CD4-positive, alpha-beta T cell (primary cell): ENCODE data around the gene MYOG. TPM values are rescaled to one million over a fixed set of nuclear protein-coding genes. Genes with fewer than 3 reads are reported as not detected.

ENCODE experiments used
- ATAC-seq: fragments of 200-7000 bp; cut with Tn5 transposase; one replicate; pipeline ENCODE4 v1.10.0; 2022; ENCODE audit warnings: mild to moderate bottlenecking; ENCODE audit not compliant: poor library complexity
- CTCF ChIA-PET: fragments of 350-600 bp; sonication (Branson Sonifier 250); formaldehyde crosslinking; loops from one replicate; lab custom pipeline; 2021; ENCODE audit warnings: antibody characterized with exemption, inconsistent platforms; lab: Charles Lee
- POLR2A ChIA-PET: fragments of 350-600 bp; sonication (Branson Sonifier 250); formaldehyde crosslinking; loops from one replicate; lab custom pipeline; 2021; ENCODE audit warnings: antibody characterized with exemption, inconsistent platforms; lab: Charles Lee
- DNase-seq, 14 experiments: peaks; one replicate each; pipeline ENCODE4 v3.0.0-alpha.2; 2013 to 2020; ENCODE audit warnings: mixed read lengths in 2 of 14
- H3K27ac ChIP-seq, 2 donors: one replicate each; pipeline versions ENCODE4 v1.5.1 to v1.7.0; 2013; ENCODE audit warnings: low read length in 2 of 2, low read depth in 1 of 2, mild to moderate bottlenecking in 1 of 2
- H3K27me3 ChIP-seq, 2 experiments: 1 replicate in 1 of 2; 2 replicates in 1 of 2; pipeline versions ENCODE4 v1.6.1 to v1.7.0; 2013; ENCODE audit warnings: low read length in 2 of 2, control low read depth in 1 of 2, mild to moderate bottlenecking in 1 of 2, moderate library complexity in 1 of 2; ENCODE audit not compliant: insufficient read depth in 2 of 2, control insufficient read depth in 1 of 2
- H3K36me3 ChIP-seq: one replicate; pipeline ENCODE4 v1.6.1; 2013; ENCODE audit warnings: low read length, control low read depth; ENCODE audit not compliant: insufficient read depth
- H3K4me1 ChIP-seq: one replicate; pipeline ENCODE4 v1.6.1; 2013; ENCODE audit warnings: low read length, control low read depth; ENCODE audit not compliant: insufficient read depth
- H3K4me3 ChIP-seq: one replicate; pipeline ENCODE4 v1.5.1; 2013; ENCODE audit warnings: mild to moderate bottlenecking, low read length, moderate library complexity
- H3K9me3 ChIP-seq, 2 experiments: 1 replicate in 1 of 2; 2 replicates in 1 of 2; pipeline versions ENCODE4 v1.6.1 to v1.7.0; 2013; ENCODE audit warnings: low read length in 2 of 2, mild to moderate bottlenecking in 2 of 2, control low read depth in 1 of 2, moderate library complexity in 1 of 2; ENCODE audit not compliant: control insufficient read depth in 1 of 2, insufficient read depth in 1 of 2
- H3K27ac Mint-ChIP-seq: one replicate; pipeline ENCODE4 v1.8.0; 2020; ENCODE audit warnings: mixed read lengths
- H3K27me3 Mint-ChIP-seq: one replicate; pipeline ENCODE4 v1.8.0; 2021; ENCODE audit warnings: mixed read lengths
- H3K36me3 Mint-ChIP-seq: one replicate; pipeline ENCODE4 v1.8.0; 2021; ENCODE audit warnings: low read depth, mixed read lengths
- H3K4me1 Mint-ChIP-seq: one replicate; pipeline ENCODE4 v1.8.0; 2021; ENCODE audit warnings: low read depth, mixed read lengths
- H3K4me3 Mint-ChIP-seq: one replicate; pipeline ENCODE4 v1.8.0; 2020; ENCODE audit warnings: mild to moderate bottlenecking, mixed read lengths
- H3K9me3 Mint-ChIP-seq: one replicate; pipeline ENCODE4 v1.8.0; 2020; ENCODE audit warnings: mixed read lengths
- intact Hi-C, 2 experiments: fragments of 100-400 bp; cut with DNase I in 1 of 2; cut with micrococcal nuclease in 1 of 2; formaldehyde crosslinking; loops; one replicate each; pipeline versions ENCODE4 v1.15.1 to v1.9.0; 2023 to 2025; cut with DNase I, micrococcal nuclease
- total RNA-seq, 174 experiments: library from RNA in 2 of 174; stranded (reverse) in 2 of 174; gene quantifications; one replicate each; pipeline ENCODE4 v1.2.3 and lab custom pipeline; 2021 to 2026
- TF ChIP-seq, protein P1 (sequence below): fragments of 200-600 bp; IDR thresholded peaks from one replicate; pipeline ENCODE4 v1.8.0; 2022; ENCODE audit warnings: antibody characterized with exemption, mild to moderate bottlenecking

Gene MYOG
- total RNA-seq, 2 experiments from 2014 or later, result not detected

DNA sequence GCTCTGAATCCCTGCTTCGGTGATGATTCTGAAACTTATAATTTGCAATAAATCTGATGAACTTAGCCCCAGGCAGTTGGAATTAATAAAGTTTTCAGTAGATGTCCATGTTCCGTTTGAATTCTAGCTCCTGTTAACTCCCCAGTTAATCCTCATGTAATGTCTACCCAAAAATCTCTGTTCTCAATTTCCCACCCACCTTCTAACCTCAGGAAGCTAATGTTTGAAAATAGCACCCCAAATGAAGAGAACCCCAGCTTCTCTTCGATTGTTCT, 3.6 kb downstream of the MYOG start:
- Histone ChIP-seq H3K27me3 (peaks cover 10 to 17% of the 10 kb centered on the region in 2 experiments), H3K27ac (no peak overlapping the region), H3K4me3 (no peak overlapping the region), H3K4me1 (no peaks in the 10 kb centered on the region), H3K36me3 (no peaks in the 10 kb centered on the region), H3K9me3 (no peaks in the 10 kb centered on the region)
- no peak overlapping the region for H3K27ac Mint-ChIP-seq
- no peak for DNase-seq
- no peaks in the 10 kb centered on the region for H3K36me3 Mint-ChIP-seq
- TF ChIP-seq, protein P1, sequence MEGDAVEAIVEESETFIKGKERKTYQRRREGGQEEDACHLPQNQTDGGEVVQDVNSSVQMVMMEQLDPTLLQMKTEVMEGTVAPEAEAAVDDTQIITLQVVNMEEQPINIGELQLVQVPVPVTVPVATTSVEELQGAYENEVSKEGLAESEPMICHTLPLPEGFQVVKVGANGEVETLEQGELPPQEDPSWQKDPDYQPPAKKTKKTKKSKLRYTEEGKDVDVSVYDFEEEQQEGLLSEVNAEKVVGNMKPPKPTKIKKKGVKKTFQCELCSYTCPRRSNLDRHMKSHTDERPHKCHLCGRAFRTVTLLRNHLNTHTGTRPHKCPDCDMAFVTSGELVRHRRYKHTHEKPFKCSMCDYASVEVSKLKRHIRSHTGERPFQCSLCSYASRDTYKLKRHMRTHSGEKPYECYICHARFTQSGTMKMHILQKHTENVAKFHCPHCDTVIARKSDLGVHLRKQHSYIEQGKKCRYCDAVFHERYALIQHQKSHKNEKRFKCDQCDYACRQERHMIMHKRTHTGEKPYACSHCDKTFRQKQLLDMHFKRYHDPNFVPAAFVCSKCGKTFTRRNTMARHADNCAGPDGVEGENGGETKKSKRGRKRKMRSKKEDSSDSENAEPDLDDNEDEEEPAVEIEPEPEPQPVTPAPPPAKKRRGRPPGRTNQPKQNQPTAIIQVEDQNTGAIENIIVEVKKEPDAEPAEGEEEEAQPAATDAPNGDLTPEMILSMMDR, result no peak
- H3K27me3 Mint-ChIP-seq, result peaks cover 36% of the 10 kb centered on the region
- H3K9me3 Mint-ChIP-seq, result no peaks in the 10 kb centered on the region
- H3K4me1 Mint-ChIP-seq, result no peaks in the 10 kb centered on the region
- POLR2A ChIA-PET, result no interaction called here
- ATAC-seq, result no peak
- no peak overlapping the region for H3K4me3 Mint-ChIP-seq
- intact Hi-C loops, result no loop called here
- CTCF ChIA-PET, result no interaction called here

DNA sequence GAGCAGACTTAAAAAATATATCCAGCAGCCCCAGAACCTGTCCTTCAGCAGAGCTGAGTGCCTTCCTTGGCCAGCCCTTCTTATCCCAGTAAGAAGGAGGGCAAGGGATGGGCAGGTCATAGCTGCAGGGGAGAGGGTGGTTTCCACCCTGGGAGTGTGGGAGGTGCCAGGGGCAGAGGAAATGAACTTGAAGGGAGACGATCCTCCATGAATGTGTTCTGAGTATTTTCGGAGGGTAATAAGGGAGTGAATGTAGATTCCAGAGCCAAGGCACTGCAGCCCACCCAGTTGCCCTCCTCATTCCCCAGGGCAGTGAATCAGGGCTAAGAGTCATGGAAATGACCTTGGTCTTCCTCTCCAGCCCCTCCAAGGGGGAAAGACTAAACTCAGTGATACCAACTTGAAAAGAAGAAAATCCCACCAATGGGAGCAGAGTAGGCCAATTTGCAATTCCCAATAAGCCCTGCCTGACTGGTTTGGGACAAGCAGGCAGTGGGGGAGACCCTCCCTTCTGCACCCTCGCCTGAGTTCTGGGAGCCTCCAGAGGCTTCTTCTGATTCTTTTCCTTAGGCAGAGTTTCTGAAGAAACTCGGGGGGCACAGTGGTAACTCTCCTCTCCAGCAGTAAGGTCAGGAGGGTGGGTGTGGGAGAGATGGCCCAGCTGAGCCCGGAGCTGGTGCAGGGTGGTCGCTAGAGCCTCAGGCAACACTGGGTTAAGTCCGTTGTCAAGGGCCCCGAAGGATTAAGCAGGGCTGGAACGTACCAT, 4.2 kb downstream of the MYOG start:
- no peak overlapping the region for H3K4me3 Mint-ChIP-seq
- no peak overlapping the region for H3K4me3 ChIP-seq
- ATAC-seq (no peak), DNase-seq (no peak)
- ChIA-PET CTCF (no interaction called here), POLR2A (no interaction called here)
- H3K9me3 ChIP-seq, result no peaks in the 10 kb centered on the region
- no peak overlapping the region for H3K27ac ChIP-seq
- H3K27ac Mint-ChIP-seq, result no peak overlapping the region
- H3K4me1 Mint-ChIP-seq, result no peaks in the 10 kb centered on the region
- H3K27me3 ChIP-seq, result peaks cover 15 to 22% of the 10 kb centered on the region in 2 experiments
- H3K27me3 Mint-ChIP-seq, result peaks cover 37% of the 10 kb centered on the region
- no peaks in the 10 kb centered on the region for H3K9me3 Mint-ChIP-seq
- intact Hi-C loops, result no loop called here
- TF ChIP-seq, protein P1, result no peak
- no peaks in the 10 kb centered on the region for H3K36me3 ChIP-seq
- no peaks in the 10 kb centered on the region for H3K4me1 ChIP-seq
- no peaks in the 10 kb centered on the region for H3K36me3 Mint-ChIP-seq

DNA sequence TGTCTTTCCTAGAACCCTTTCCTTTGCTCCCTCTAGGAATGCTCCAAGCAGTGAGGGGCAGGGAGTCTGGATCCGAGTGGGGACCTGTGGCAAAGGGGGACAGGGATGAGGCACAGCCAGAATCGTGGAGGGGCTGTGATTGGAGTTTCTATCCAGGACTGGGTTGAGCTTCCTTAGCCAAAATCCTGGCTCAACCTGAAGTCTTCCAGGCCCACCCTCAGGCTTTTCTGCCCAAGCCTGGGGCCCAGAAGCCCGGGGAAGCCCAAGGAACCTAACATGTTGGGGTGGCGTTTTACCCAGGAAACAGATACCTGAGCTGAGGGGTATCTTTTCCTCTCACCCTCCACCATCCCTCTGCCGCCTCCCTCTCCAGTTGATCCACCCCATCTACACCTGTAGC, 5.4 kb downstream of the MYOG start:
- Histone ChIP-seq H3K36me3 (no peaks in the 10 kb centered on the region), H3K4me1 (peaks cover 9% of the 10 kb centered on the region), H3K4me3 (no peak overlapping the region), H3K27me3 (peaks cover 27 to 28% of the 10 kb centered on the region in 2 experiments), H3K9me3 (no peaks in the 10 kb centered on the region), H3K27ac (no peak overlapping the region)
- no peak overlapping the region for H3K4me3 Mint-ChIP-seq
- ATAC-seq (no peak), DNase-seq (no peak)
- ChIA-PET CTCF (interaction anchor here (0.6 kb wide), 1 partner anchor 15 kb away, joined by 5 read pairs; no protein-coding TSS in a partner anchor), POLR2A (no interaction called here)
- no peaks in the 10 kb centered on the region for H3K9me3 Mint-ChIP-seq
- TF ChIP-seq, protein P1, result no peak
- no peak overlapping the region for H3K27ac Mint-ChIP-seq
- no peaks in the 10 kb centered on the region for H3K4me1 Mint-ChIP-seq
- intact Hi-C loops, result no loop called here
- no peaks in the 10 kb centered on the region for H3K36me3 Mint-ChIP-seq
- H3K27me3 Mint-ChIP-seq, result peaks cover 43% of the 10 kb centered on the region
